Neural progenitor cell (in vitro differentiated cells): ENCODE results near the gene P2RY11.

Experiments used
- CTCF ChIP-seq: fragments of 200-600 bp; sonication (generic); IDR thresholded peaks from 2 replicates; pipeline ENCODE4 v1.5.1; 2017; ENCODE audit warnings: antibody characterized with exemption, mild to moderate bottlenecking
- EZH2 ChIP-seq: fragments of 200-600 bp; sonication (generic); IDR thresholded peaks from 2 replicates; pipeline ENCODE4 v1.6.1; 2017; ENCODE audit warnings: antibody characterized with exemption, mild to moderate bottlenecking, moderate library complexity
- EZH2phosphoT487 ChIP-seq: fragments of 200-600 bp; sonication (generic); IDR thresholded peaks from 2 replicates; pipeline ENCODE4 v1.6.1; 2017; ENCODE audit warnings: antibody characterized with exemption

GRCh38 chr19:10135551-10136334 is 24.2 kb downstream of the P2RY11 start:
- no peak for TF ChIP-seq CTCF
- no peak for TF ChIP-seq EZH2
- no peak for TF ChIP-seq EZH2phosphoT487
